Smooth muscle cell of the pulmonary artery (primary cell): ENCODE data around the gene RUNX3. TPM values are rescaled to one million over a fixed set of nuclear protein-coding genes. Genes with fewer than 3 reads are reported as not detected.

Experiments
- total RNA-seq: library from RNA; depleted of rRNA; stranded (reverse); fragments of >200 nt; gene quantifications from 2 replicates; pipeline ENCODE4 v1.2.3, GENCODE V29; 2014

Gene RUNX3
- total RNA-seq, result 0.36 TPM in 1 of 2 replicates, not detected in the other

GRCh38 chr1:24930260-24931145, at the start of gene RUNX3:
RUNX3 (minus strand) TSS chr1:24930276; CDS start chr1:24929868, 408 bp downstream.

Other genes with a start within 250 kb of the RUNX3 start
- gene CLIC4, start 184.8 kb downstream of the RUNX3 start, total RNA-seq, result 366 and 460 TPM in 2 replicates